DOHH2 (cell line): ENCODE results near the gene KLF9.

ENCODE experiments used
- H3F3A ChIP-seq: fragments of 200-600 bp; sonication (generic), shearing (Covaris generic); 2 replicates; pipeline ENCODE4 v1.6.0; 2016; ENCODE audit warnings: antibody characterized with exemption, mild to moderate bottlenecking; ENCODE audit not compliant: control insufficient read depth, insufficient read depth
- H3K27ac ChIP-seq: fragments of 200-600 bp; sonication (generic); 2 replicates; pipeline ENCODE4 v1.5.1; 2014; ENCODE audit warnings: low read depth, mild to moderate bottlenecking, low read length, moderate library complexity
- H3K27me3 ChIP-seq: fragments of 200-600 bp; sonication (generic); 2 replicates; pipeline ENCODE4 v1.6.1; 2014; ENCODE audit warnings: mild to moderate bottlenecking, low read length, mixed read lengths; ENCODE audit not compliant: control insufficient read depth
- H3K36me3 ChIP-seq: fragments of 200-600 bp; sonication (generic); 2 replicates; pipeline ENCODE4 v1.6.1; 2014; ENCODE audit warnings: mild to moderate bottlenecking, low read length, moderate library complexity, mixed read lengths; ENCODE audit not compliant: control insufficient read depth
- H3K4me1 ChIP-seq: fragments of 200-600 bp; sonication (generic); 2 replicates; pipeline ENCODE4 v1.6.1; 2014; ENCODE audit warnings: mild to moderate bottlenecking, low read length, mixed read lengths; ENCODE audit not compliant: control insufficient read depth
- H3K4me2 ChIP-seq: fragments of 200-600 bp; sonication (generic); 2 replicates; pipeline ENCODE4 v1.6.0; 2014; ENCODE audit warnings: mild to moderate bottlenecking, low read length, moderate library complexity
- H3K4me3 ChIP-seq: fragments of 200-600 bp; sonication (generic); 2 replicates; pipeline ENCODE4 v1.5.1; 2014; ENCODE audit warnings: mild to moderate bottlenecking, low read length, mixed read lengths
- H3K79me2 ChIP-seq: fragments of 200-600 bp; sonication (generic); 2 replicates; pipeline ENCODE4 v1.6.1; 2014; ENCODE audit warnings: mild to moderate bottlenecking, low read length, mixed read lengths; ENCODE audit not compliant: control insufficient read depth
- H3K9me2 ChIP-seq: fragments of 200-600 bp; sonication (generic); replicated peaks from 2 replicates; pipeline ENCODE4 v1.6.1; 2014; ENCODE audit warnings: mild to moderate bottlenecking, low read length, mixed read lengths; ENCODE audit not compliant: control insufficient read depth
- H3K9me3 ChIP-seq: fragments of 200-600 bp; sonication (generic); 2 replicates; pipeline ENCODE4 v1.6.1; 2014; ENCODE audit warnings: antibody characterized with exemption, low read length, mixed read lengths; ENCODE audit not compliant: control insufficient read depth, insufficient read depth
- H4K20me1 ChIP-seq: fragments of 200-600 bp; sonication (generic); 2 replicates; pipeline ENCODE4 v1.6.0; 2014; ENCODE audit warnings: low read depth, mild to moderate bottlenecking, antibody characterized with exemption, low read length, moderate library complexity; ENCODE audit not compliant: control insufficient read depth, insufficient read depth
- EZH2phosphoT487 ChIP-seq: fragments of 200-600 bp; sonication (generic); IDR thresholded peaks from 2 replicates; pipeline ENCODE4 v1.6.1; 2017; ENCODE audit warnings: borderline replicate concordance, mild to moderate bottlenecking, antibody characterized with exemption, low read length, moderate library complexity, mixed read lengths
- TF ChIP-seq, protein P1 (sequence below): fragments of 200-600 bp; sonication (generic); IDR thresholded peaks from one replicate; pipeline ENCODE4 v1.5.1; 2014; ENCODE audit warnings: antibody characterized with exemption, mild to moderate bottlenecking, low read depth, low read length; ENCODE audit not compliant: poor library complexity, severe bottlenecking

KLF9 gene

GRCh38 chr9:70408393-70409040, 5.9 kb downstream of the KLF9 start:
- H4K20me1 ChIP-seq: no peaks in the 10 kb centered on the region
- TF ChIP-seq, protein P1, sequence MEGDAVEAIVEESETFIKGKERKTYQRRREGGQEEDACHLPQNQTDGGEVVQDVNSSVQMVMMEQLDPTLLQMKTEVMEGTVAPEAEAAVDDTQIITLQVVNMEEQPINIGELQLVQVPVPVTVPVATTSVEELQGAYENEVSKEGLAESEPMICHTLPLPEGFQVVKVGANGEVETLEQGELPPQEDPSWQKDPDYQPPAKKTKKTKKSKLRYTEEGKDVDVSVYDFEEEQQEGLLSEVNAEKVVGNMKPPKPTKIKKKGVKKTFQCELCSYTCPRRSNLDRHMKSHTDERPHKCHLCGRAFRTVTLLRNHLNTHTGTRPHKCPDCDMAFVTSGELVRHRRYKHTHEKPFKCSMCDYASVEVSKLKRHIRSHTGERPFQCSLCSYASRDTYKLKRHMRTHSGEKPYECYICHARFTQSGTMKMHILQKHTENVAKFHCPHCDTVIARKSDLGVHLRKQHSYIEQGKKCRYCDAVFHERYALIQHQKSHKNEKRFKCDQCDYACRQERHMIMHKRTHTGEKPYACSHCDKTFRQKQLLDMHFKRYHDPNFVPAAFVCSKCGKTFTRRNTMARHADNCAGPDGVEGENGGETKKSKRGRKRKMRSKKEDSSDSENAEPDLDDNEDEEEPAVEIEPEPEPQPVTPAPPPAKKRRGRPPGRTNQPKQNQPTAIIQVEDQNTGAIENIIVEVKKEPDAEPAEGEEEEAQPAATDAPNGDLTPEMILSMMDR: no peak
- no peak for TF ChIP-seq EZH2phosphoT487
- H3K27ac ChIP-seq: no peak overlapping the region
- H3K36me3 ChIP-seq: no peaks in the 10 kb centered on the region
- H3K9me2 ChIP-seq: no peaks in the 10 kb centered on the region
- H3K9me3 ChIP-seq: no peaks in the 10 kb centered on the region
- H3K4me3 ChIP-seq: no peak overlapping the region
- no peaks in the 10 kb centered on the region for H3F3A ChIP-seq
- H3K27me3 ChIP-seq: peaks cover 16% of the 10 kb centered on the region
- H3K4me2 ChIP-seq: no peak overlapping the region
- peaks cover 20% of the 10 kb centered on the region for H3K4me1 ChIP-seq
- no peaks in the 10 kb centered on the region for H3K79me2 ChIP-seq

DNA sequence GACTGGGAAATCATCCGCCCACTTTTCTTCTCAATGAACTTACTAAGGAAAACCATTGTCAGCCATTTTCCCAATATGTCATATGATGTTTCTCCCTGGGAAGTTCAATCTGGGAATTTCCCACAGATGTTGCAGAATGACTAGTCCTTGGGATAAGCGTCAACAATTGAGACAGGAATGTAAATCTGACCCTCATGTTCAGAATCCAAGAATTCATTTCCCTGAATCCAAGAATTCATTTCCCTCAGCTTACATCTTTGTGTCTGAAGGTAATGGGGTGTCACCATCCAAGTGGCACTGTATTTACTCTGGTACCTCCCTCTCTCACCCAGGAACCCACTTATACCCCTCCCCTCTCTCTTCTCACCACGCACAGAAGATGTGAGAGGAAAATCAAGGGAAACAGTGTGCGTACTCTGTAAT, 7.4 kb downstream of the KLF9 start:
- Histone ChIP-seq H3K4me2 (no peak overlapping the region), H3K4me1 (peaks cover 8% of the 10 kb centered on the region), H3K79me2 (no peaks in the 10 kb centered on the region), H3F3A (no peaks in the 10 kb centered on the region), H3K9me3 (no peaks in the 10 kb centered on the region), H3K4me3 (no peak overlapping the region), H3K27ac (no peak overlapping the region), H3K9me2 (no peaks in the 10 kb centered on the region), H4K20me1 (no peaks in the 10 kb centered on the region), H3K36me3 (no peaks in the 10 kb centered on the region), H3K27me3 (peaks cover 5% of the 10 kb centered on the region)
- no peak for TF ChIP-seq EZH2phosphoT487
- TF ChIP-seq, protein P1: no peak

DNA sequence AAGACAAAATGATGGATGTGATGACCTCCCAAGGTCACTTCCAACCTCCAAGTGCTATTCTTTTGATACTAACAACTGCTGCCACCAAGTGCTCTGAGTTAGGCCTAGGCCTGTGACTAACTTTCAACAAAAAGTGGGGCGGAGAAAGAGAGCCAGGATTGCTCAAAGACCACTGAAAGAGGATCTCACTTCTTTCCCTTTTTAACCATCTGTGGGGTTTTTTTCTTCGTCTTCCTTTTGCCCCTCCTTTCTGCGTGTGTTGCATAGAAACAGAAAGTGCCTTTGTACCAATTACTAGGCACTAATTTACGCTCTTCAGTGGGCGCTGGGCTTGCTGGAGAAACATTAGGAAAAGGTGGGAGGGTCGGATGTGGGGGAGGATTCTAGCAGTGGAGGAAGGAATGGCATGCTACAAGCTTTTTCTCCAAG, 8.0 kb downstream of the KLF9 start:
- H3K27me3 ChIP-seq: no peaks in the 10 kb centered on the region
- no peaks in the 10 kb centered on the region for H3K9me3 ChIP-seq
- no peaks in the 10 kb centered on the region for H4K20me1 ChIP-seq
- TF ChIP-seq, protein P1: no peak
- TF ChIP-seq EZH2phosphoT487: no peak
- H3K9me2 ChIP-seq: no peaks in the 10 kb centered on the region
- no peak overlapping the region for H3K4me2 ChIP-seq
- H3K27ac ChIP-seq: no peak overlapping the region
- H3K36me3 ChIP-seq: no peaks in the 10 kb centered on the region
- no peaks in the 10 kb centered on the region for H3F3A ChIP-seq
- H3K4me3 ChIP-seq: no peak overlapping the region
- H3K4me1 ChIP-seq: peaks cover 4% of the 10 kb centered on the region; the same call in 1 of the 2 replicates
- no peaks in the 10 kb centered on the region for H3K79me2 ChIP-seq
